ENCODE data around the gene GAPVD1.
"Not testable (repeated sequence)": the region's sequence is repeated elsewhere in the genome, so short reads cannot be mapped to it uniquely, and the experiment has no call there.

GAPVD1 gene

GRCh38 chr9:125376261-125377226 lies 114.9 kb downstream of the GAPVD1 start:
- no peak for DNase-seq

DNA sequence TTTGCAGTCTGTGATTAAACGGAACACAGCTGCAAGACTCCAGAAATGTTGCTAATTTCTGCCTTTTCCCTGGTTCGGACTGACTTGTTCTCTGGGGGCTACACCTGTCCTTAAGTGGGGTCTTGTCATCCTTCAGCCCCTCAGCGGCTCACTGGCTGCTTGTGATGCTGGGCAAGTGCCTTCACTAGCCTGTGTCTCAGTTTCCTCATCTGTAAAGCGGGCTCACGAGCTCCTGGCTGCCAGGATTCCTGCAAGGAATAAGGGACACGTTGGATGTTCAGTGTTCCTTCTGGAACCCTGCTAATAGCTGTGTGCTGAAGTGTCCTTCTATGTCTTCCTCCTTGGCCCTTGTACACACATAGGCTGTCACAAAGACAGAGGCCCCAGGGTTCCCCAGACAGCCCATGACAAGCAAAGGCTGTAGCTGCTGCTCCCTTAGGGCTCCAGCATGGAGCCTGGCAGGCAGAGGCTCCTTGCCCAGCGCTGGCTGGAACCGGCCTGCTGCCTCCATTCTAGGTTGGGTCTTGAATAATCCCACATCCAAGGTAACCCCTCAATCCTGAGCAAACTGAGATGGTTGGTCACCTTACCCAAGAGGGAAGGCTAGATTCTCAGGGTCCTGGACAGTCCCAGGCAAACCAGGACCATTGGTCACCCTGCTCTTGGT lies 116.1 kb downstream of the GAPVD1 start:
- DNase-seq = no peak

- DNase-seq = no peak
Observed at GRCh38 chr9:125378778-125379177, 117.2 kb downstream of the GAPVD1 start.

DNA sequence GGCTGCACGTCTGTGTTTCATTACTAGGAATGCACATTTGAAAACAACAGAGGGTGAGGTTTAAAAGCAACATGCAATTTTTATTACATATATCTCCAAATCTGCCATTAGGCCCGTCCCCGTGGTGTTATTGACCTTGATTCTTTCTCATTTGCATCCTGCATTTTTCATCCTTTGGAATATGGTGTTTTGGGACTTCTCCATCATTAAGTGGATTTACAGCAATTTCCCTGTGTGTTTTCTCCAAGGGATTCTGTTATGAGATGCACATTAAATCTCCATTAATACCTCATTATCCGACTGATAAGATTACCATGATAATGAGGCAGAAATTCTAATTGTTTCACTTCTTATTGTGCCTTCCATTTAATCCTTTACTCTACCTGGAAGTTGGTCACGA lies 117.6 kb downstream of the GAPVD1 start:
- no peak for DNase-seq

DNA sequence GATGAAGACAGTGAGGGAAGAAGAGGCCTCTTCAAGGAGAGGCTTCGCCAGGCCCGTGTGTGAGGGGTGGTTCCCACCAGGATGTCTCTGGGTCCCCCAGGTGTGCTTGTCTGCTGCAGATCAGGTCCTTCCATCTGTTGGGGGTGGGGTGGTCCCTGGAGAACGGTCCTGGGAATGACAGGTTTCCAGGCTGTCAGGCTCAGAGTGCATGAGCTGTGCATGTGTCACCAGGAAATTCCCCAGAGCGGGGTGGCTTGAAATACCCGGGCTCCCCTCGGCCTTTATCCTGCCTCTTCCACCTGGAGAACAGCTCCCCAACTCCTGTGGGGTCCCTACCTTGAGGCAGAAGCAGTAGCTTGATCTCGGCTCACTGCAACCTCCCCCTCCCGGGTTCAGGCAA lies 118.8 kb downstream of the GAPVD1 start:
- no peak for DNase-seq

- no peak for DNase-seq
Observed at GRCh38 chr9:125387861-125388524, 126.4 kb downstream of the GAPVD1 start.

DNA sequence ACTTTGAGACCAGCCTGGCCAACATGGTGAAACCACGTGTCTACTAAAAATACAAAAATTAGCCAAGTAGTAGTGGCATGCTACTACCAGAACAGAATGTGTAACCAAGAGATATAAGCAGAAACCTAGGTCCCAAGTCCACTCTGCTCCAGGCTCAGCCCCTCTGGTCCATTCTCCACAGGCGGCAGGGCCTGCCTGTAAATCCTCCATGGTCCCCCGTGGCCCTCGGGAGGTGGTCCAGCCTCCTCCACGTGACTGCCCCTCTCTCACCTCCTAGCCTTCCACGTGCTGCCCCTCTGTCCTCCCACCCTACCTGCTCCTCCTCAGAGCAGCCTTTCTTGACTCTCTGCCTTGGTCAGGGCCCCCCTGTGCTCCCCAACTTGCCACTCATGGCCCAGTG lies 127.4 kb downstream of the GAPVD1 start:
- DNase-seq = no peak

DNA sequence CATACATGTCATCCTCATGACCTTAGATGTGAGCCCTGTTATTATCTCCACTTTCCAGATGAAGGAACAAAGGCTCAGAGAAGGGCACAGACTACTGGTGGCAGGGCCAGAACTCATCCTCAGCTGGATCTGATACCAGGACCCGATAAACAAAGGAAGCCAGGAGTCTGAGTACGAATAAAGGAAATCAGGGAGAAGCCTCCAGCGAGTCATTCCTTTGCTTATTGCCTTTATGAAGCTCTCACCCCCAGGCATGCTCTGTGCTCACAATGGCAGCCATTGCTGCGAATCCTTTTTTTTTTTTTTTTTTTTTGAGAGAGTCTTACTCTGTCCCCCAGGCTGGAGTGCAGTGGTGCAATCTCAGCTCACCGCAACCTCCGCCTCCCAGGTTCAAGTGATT lies 130.1 kb downstream of the GAPVD1 start:
- DNase-seq = no peak

DNA sequence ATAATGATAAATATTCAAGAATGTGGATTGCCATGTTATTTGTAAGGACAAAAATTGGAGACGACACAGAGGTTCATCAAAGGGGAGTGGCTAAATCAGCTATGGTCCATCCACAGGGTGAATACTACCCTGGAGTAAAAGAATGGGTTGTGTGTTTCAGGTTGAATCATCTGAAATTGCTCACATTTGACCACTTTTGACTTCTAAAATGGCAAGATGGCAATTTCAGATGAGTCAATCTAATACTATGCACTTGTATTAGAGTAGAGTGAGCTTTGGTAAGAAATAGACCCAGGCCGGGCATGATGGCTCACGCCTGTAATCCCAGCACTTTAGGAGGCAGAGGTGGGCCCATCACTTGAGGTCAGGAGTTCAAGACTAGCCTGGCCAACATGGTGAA lies 131.8 kb downstream of the GAPVD1 start:
- no peak for DNase-seq

DNA sequence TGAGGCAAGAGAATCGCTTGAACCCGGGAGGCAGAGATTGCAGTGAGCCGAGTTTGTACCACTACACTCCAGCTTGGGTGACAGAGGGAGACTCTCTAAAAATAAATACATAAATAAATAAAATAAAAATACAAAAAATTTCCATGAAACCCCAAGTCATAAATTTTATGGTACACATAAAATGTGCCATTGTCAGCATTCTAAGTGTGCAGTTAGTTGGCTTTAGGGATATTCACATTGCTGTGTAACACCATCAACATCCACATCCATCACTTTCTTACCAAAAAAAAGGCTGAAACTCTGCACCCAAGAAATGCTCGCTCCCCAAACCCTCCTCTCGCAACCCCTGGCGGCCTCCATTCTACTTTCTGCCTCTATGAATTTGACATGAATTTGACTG lies 135.2 kb downstream of the GAPVD1 start:
- no peak for DNase-seq

DNA sequence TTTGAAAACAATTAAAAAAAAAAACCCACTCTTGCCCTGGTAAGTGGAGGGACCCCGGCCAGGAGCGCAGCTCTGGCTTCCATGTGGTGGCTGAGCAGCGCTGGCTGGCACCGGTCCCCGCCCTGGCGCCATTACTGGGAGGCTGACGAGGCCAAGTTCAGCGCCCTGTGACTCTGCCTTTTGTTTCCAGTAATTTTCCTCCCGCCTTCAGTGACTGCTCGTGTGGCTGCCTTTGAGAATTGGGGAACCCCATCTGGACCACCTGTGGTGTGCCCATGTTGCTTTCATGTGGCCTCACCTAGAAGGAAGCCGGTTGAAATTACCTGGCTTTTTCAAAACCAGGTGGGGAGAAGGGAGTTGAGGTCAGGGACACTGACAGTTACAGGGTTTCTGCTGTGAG lies 136.1 kb downstream of the GAPVD1 start:
- DNase-seq = no peak

DNA sequence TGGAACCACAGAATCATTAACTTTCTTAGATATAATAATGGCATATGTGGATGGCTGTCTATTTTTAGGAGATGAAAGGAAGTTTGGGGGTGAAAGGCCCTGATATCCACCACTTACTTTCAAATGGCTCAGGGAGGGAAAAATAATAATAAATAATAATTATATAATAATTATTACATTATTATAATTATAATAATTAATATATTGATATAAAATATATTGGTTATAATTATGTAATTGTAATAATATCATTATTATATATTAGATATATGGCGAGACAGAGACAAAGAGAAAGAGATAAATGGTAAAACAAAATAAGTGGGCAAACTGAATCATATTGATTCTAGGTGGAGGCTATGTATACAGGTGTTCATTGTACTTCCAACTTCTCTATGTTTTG lies 136.6 kb downstream of the GAPVD1 start:
- DNase-seq = no peak

DNA sequence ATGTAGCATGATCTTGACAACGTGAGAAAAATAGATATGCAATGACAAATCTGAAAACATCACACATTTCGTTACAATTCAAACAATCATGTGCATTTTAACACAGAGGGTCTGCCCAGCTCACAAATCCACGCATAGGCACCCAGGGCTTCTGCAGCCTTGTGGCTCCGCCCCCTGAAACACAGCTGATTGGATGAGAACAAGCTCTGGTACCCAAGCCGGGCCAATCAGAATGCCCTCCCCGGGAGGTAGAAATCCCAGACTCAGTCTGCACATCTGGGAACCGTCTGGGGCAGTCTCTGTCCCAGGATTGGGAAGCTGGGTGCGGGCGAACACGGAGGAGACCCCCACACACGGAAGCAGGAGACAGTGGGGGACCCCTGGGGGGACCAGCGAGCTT lies 137.5 kb downstream of the GAPVD1 start:
- DNase-seq = no peak

DNA sequence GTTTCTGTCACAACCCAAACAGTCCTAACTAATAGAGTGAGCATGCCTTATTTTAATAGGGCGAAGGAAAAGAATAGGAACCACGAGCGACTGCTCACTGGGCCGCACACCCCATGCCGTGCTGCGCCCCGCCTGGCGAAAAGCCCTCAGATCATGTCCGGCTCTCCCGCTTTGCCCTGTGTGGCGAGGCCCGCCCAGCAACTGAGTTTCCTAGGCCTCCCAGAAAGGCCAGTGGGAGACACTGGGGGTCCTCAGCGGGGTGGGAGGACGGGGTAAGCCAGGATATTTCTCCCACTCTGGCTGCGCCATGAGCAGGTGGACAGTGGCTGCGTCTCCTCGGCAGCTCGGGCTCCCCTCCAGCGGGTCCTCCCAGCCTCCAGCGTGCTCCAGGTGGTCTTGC lies 138.0 kb downstream of the GAPVD1 start:
- no peak for DNase-seq

- DNase-seq = not testable (repeated sequence)
Observed at GRCh38 chr9:125400232-125400631, 138.6 kb downstream of the GAPVD1 start.

DNA sequence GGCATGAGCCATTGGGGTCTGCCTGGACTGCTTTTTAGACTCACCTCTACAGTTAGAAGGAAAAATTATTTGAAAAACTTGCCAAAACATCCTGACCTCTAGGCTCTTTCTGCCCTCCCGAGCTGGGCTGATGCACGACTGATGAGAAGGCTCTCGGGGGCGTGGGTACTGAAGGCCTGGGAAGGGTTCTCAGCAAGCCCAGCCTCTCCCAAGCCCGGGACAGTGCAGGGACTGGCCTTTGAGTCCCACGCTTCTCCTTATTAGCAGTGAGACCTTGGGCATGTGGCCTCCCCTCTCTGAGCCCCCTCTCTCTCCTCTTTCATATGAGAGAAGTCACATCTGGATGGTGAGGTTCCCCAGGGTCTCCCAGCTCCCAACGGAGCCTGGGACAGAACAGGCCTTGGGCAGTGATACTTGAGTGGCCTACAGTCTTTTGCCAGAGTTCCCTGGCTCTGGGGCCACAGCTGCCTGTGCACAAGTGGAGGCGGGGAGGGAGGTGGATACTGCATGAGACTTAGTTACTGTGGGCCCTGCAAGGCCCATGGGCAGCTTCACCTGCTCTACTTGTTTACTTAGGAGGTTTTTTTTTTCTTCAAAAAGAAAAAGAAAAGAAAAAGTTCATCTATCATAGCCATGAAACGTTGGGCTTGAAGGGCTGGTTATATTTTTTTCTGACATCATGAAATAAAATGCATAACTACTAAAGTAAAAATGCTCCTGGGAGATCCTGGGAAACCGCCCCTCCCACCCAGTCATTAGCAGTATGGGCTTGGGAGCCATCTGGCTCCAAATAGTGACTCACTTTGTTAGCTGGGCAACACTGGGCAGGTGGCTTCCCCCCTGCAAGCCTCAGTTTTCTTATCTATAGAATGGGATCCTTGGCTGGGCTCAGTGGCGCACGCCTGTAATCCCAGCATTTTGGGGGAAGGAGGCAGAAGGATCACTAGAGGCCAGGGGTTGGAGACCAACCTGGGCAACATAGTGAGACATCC lies 139.4 kb downstream of the GAPVD1 start:
- DNase-seq = no peak

DNA sequence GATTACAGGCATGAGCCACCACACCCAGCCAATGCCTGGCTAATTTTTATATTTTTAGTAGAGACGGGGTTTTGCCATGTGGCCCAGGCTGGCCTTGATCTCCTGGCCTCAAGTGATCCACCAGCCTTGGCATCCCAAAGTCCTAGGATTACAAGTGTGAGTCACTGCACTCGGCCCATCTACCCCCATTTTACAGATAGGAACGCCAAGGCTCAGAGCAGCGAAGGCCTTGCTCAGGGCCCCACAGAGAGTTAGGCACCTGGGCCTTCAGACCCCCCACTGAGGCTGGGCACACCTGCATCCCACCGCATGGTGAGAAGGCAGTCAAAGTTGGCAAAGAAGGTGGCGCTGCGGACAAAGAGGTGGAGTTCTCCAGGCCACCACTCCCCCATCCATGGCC lies 143.1 kb downstream of the GAPVD1 start:
- no peak for DNase-seq

DNA sequence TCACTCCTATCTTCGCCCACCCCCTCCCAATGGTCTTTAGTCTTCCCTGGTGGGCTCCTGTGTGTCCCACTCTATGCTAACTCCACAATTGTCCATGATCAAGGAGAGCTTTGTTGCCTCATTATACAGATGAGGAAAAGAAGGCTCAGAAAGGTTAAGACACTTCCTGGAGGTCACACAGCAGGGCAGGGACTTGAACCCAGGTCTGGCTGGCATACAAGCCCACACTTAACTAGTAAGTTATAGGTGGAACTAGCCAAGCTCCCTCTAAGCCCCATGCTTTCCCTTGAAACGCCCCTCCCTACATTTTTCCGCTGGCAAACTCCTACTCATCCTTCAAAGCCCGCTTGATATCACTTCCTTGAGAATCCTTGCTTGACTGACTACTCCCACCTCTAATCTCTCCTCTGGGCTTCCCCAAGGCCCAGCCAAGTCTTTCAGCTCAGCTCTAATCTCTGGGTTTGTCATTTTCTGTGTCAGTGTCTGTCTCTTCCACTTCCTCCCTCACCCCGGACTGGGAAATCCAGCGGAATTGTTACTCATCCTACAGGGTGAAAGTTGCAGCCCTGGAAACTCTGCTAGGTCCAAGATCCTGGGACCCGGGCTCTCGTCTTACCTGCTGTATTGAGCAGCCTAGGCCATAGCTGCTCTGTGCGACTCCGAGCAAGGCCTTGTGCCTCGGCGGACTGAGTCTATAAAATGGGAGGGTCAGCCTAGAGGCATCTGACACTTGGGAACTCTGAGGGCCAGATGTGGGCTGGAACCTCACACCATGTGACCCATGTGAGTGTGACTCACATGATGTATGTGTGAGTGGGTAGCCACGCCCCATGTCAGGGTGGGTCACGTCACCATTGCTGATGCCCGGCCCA lies 144.5 kb downstream of the GAPVD1 start:
- DNase-seq = peak in 1 of 2 experiments; percentile 20

DNA sequence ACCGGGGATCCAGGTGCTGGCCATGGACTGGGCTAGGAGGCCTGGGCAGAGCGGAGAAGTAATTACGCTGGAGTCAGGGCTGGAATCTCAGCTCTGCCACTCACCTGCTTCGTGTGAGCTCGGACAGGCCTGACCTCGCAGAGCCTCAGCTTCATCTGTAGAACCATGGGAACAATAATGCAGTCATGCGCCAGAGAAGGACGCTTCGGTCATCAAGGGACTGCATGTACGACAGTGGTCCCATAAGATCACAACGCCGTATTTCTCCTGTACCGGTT lies 145.1 kb downstream of the GAPVD1 start:
- DNase-seq = no peak

- DNase-seq = no peak
Observed at GRCh38 chr9:125407432-125407973, 145.9 kb downstream of the GAPVD1 start.

All from activated T-cell treated with anti-CD3 and anti-CD28 coated beads, Interleukin-2, amount 50 U/mL, for 48 hours (primary cell).